ENCODE measurements around the gene GDPD5. TPM values are rescaled to one million over a fixed set of nuclear protein-coding genes. Genes with fewer than 3 reads are reported as not detected.

Gene GDPD5
- total and polyA plus RNA-seq, 4 experiments from 2014 or later, result 11.0 to 160 (median 85.7) TPM

DNA sequence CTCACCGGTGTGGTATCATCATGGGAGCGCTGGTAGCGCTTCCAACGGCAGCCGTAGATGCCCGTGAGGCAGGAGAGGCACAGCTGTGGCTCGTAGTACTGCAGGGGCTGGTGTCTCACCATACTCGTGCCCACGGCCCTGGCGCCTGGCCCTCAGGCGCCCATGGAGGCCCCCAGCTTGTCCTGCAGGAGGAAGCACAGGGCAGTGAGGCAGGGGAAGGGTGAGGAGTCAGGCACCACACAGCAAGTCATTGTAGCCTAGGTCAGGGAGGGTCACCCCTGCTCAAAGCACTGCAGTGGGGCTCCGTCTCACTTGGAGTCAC lies 48.2 kb downstream of the GDPD5 start:
- CTCF ChIA-PET (ENCODE audit: partially characterized antibody), result interaction anchor here (2.5 kb wide), 1 partner anchor 32 kb away, joined by 11 read pairs; no protein-coding TSS in a partner anchor
- intact Hi-C loops (cut with micrococcal nuclease), result no loop called here
- Histone ChIP-seq H3K36me3 (ENCODE audit: insufficient read depth, low read length) (no peaks in the 10 kb centered on the region), H3K27ac (ENCODE audit: low read depth, low read length) (no peak overlapping the region), H3K9me3 (ENCODE audit: control insufficient read depth in 1 of 2, low read length in 2 of 2) (no peaks in the 10 kb centered on the region), H3K4me1 (ENCODE audit: insufficient read depth, low read length) (peaks cover 24% of the 10 kb centered on the region), H3K4me3 (ENCODE audit: low read length in 2 of 2) (no peak overlapping the region), H3K27me3 (ENCODE audit: insufficient read depth, low read length) (no peaks in the 10 kb centered on the region)
- Mint-ChIP-seq H3K27me3 (no peaks in the 10 kb centered on the region), H3K4me3 (no peak overlapping the region), H3K4me1 (peaks cover 17 to 25% (median 23%) of the 10 kb centered on the region in 4 donors), H3K27ac (peak overlapping the region in 4 of 7 donors; percentile 57 to 83 (median 74)), H3K36me3 (peaks cover 3 to 29% of the 10 kb centered on the region in 2 donors), H3K9me3 (no peaks in the 10 kb centered on the region)
- POLR2A ChIA-PET (ENCODE audit: partially characterized antibody), result no interaction called here
- DNase-seq, result no peak

DNA sequence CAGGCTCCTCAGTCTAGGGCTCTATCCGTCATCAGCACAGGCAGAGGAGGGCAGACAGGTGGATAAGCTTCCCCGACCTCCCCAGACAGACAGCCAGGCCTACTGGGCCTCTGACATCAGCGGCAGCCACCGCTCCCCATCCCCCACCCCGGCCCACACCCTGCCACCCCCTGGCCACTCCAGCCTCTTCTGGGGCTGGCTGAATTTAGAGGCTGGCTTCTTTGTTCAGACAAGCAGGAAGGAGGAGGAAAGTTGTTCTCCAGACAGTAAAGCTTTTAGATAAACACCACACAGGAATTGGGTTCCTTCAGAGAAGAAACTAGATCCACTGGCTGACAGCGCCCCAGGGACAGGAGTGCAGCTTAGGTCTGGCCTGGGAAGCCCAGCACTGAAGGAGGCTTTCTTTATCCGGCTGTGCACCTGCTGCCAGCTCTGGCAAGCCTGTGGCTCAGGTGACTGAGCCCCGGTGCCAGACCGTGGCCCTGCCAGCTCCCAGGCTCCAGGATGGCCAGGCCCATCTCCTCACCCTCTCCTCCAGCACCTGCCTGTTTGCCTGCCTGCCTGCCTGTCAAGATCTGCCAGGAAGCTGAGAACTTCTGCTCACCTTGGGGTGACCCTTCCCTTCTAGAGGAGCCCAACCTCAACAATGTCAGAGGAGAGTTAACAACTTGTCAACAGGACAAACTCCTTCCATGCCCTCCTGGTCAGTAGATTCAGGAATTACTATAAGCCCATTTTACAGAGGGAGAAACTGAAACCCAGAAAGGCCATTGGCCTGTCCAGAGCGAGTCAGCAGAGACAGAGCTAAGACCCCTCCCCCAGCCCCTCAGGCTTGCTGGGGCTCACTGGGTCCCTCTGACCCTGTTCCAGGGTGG lies 48.8 kb downstream of the GDPD5 start:
- intact Hi-C loops (cut with micrococcal nuclease), result no loop called here
- peak overlapping the region in 6 of 7 donors; percentile 73 to 95 (median 84) for H3K27ac Mint-ChIP-seq
- H3K27ac ChIP-seq (ENCODE audit: low read depth, low read length), result no peak overlapping the region

DNA sequence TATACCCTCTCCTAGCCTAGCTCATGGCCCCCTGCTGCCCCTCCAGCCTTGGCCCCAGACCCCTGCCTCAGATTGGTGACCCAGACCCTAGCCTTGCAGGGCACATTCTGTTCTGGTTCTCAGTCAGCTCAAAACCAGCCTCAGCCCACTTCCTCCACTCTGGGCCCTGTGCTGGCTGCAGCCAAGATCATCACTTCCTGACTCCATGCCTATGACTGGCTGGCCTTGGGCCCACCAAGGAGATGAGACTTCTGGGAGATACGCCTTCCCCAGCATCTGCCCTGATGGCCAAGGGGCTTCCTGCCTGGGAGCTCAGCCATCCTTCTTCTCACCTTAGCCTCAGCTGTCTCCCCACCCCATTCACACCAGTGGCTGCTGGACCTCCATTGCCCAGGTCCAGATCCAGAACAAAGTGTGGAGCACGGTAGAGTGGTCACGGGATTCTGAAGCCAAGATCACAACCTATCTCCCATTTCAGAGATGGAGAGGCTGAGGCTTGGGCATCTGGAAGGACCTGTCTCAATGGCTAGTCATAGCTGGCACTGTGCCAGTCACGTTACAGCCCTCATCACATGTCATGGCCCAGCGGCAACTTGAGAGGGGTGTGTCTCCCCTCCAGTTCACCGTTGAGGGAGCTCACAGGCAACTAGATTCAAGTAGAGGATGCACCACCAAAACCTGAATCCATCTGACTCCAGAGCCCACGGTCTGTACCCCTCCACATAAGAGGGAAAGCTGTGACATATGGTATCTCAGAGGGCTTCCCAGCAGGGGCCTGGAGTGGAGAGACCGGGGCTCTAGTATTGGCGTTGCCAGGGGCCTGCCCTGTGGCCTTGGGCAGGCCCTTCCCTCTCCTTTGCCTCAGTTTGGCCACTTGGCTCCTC lies 49.7 kb downstream of the GDPD5 start:
- peak overlapping the region; percentile 22 for H3K27ac ChIP-seq (ENCODE audit: low read depth, low read length)
- H3K4me3 ChIP-seq (ENCODE audit: low read length in 2 of 2), result no peak overlapping the region
- ChIA-PET CTCF (ENCODE audit: partially characterized antibody) (interaction anchor here (1.1 to 2.5 kb wide), 8 partner anchors 14 to 197 kb away, joined by 3 to 11 read pairs (median 4); partner anchors contain the start of gene GDPD5), POLR2A (ENCODE audit: partially characterized antibody) (interaction anchor here (0.6 to 1.9 kb wide), 7 partner anchors 16 to 50 kb away, joined by 3 to 7 read pairs (median 4); partner anchors contain the start of gene GDPD5)
- DNase-seq, result peak in 2 of 5 donors; percentile 9 to 36
- Mint-ChIP-seq H3K36me3 (peaks cover 4 to 28% of the 10 kb centered on the region in 2 donors), H3K4me1 (peaks cover 17 to 23% (median 23%) of the 10 kb centered on the region in 4 donors), H3K9me3 (no peaks in the 10 kb centered on the region), H3K27ac (peak overlapping the region; percentile 86 to 94 (median 89)), H3K27me3 (no peaks in the 10 kb centered on the region), H3K4me3 (peak overlapping the region in 6 of 8 donors; percentile 22 to 74 (median 36))
- H3K9me3 ChIP-seq (ENCODE audit: control insufficient read depth in 1 of 2, low read length in 2 of 2), result no peaks in the 10 kb centered on the region
- H3K27me3 ChIP-seq (ENCODE audit: insufficient read depth, low read length), result no peaks in the 10 kb centered on the region
- H3K4me1 ChIP-seq (ENCODE audit: insufficient read depth, low read length), result peaks cover 24% of the 10 kb centered on the region
- intact Hi-C loops (cut with micrococcal nuclease), result loop anchor here (1.0 kb wide), 1 partner anchor 49 kb away; the partner anchor contains the start of gene GDPD5
- H3K36me3 ChIP-seq (ENCODE audit: insufficient read depth, low read length), result peaks cover 6% of the 10 kb centered on the region

More for the DNA sequence above, 48.8 kb downstream of the GDPD5 start:
- H3K27me3 Mint-ChIP-seq, result no peaks in the 10 kb centered on the region
- Histone ChIP-seq H3K4me1 (ENCODE audit: insufficient read depth, low read length) (peaks cover 24% of the 10 kb centered on the region), H3K4me3 (ENCODE audit: low read length in 2 of 2) (no peak overlapping the region), H3K9me3 (ENCODE audit: control insufficient read depth in 1 of 2, low read length in 2 of 2) (no peaks in the 10 kb centered on the region), H3K36me3 (ENCODE audit: insufficient read depth, low read length) (peaks cover 5% of the 10 kb centered on the region), H3K27me3 (ENCODE audit: insufficient read depth, low read length) (no peaks in the 10 kb centered on the region)
- ChIA-PET POLR2A (ENCODE audit: partially characterized antibody) (interaction anchor here (0.6 to 1.9 kb wide), 3 partner anchors 31 to 122 kb away, joined by 3 to 7 read pairs (median 6); no protein-coding TSS in a partner anchor), CTCF (ENCODE audit: partially characterized antibody) (interaction anchor here (1.2 to 2.5 kb wide), 3 partner anchors 13 to 49 kb away, joined by 5 to 11 read pairs (median 6); partner anchors contain the start of gene GDPD5)
- peaks cover 3 to 26% of the 10 kb centered on the region in 2 donors for H3K36me3 Mint-ChIP-seq
- peaks cover 17 to 23% (median 23%) of the 10 kb centered on the region in 4 donors for H3K4me1 Mint-ChIP-seq
- no peak for DNase-seq
- H3K9me3 Mint-ChIP-seq, result no peaks in the 10 kb centered on the region
- no peak overlapping the region for H3K4me3 Mint-ChIP-seq

DNA sequence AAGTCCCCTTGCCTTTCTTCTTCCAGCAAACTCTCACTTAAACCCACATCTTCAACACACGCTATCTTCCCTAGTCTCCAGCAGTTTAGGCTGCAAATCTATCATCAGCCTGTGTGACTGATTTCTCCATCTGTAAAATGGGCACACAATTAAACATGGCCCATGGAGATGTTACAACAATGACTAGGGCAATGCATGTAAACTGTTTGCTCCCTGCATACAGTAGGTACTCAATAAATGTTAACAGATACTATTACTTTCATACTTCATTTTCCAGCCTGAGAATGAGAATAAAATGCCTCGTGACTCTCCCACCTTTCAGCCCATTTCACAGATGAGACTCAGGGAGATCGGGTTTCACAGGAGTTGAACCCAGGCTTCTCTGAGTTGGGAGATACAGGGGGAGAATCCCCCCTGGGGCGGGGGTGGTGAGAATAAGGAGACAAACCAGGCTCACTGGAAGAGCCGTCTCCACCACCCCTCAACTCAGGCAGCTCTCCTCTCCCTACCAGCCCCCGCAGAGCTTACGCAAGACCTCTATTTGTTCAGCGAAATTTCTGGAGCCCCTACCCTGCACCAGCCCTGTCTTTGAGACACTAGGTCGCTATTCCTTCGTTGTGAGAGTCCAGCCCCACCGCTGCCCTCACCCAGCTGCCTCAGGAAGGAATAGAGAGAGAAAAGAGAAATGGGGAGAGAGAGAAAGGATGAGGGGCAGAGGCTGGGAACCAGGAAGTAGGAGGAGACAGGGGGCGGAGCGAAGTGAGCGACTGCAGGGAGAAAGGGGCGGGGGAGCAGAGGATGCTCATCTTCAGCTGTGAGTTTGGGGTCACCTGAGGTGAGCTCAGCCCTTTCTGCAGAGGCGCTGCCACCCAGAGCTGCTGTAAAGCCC lies 50.6 kb downstream of the GDPD5 start:
- Mint-ChIP-seq H3K36me3 (peaks cover 7 to 30% of the 10 kb centered on the region in 2 donors), H3K4me1 (peaks cover 17 to 23% (median 23%) of the 10 kb centered on the region in 4 donors), H3K4me3 (peak overlapping the region in 7 of 8 donors; percentile 26 to 74 (median 52)), H3K27me3 (no peaks in the 10 kb centered on the region), H3K9me3 (no peaks in the 10 kb centered on the region), H3K27ac (peak overlapping the region; percentile 86 to 94 (median 90))
- DNase-seq, result peak; percentile 41 to 69 (median 46)
- intact Hi-C loops (cut with micrococcal nuclease), result loop anchor here (1.0 kb wide), 1 partner anchor 50 kb away; the partner anchor contains the start of gene GDPD5
- Histone ChIP-seq H3K4me1 (ENCODE audit: insufficient read depth, low read length) (peaks cover 24% of the 10 kb centered on the region), H3K36me3 (ENCODE audit: insufficient read depth, low read length) (peaks cover 6% of the 10 kb centered on the region), H3K27me3 (ENCODE audit: insufficient read depth, low read length) (no peaks in the 10 kb centered on the region), H3K9me3 (ENCODE audit: control insufficient read depth in 1 of 2, low read length in 2 of 2) (no peaks in the 10 kb centered on the region), H3K27ac (ENCODE audit: low read depth, low read length) (peak overlapping the region; percentile 22), H3K4me3 (ENCODE audit: low read length in 2 of 2) (no peak overlapping the region)
- CTCF ChIA-PET (ENCODE audit: partially characterized antibody), result interaction anchor here (1.0 to 2.5 kb wide), 9 partner anchors 15 to 196 kb away, joined by 3 to 11 read pairs (median 4); partner anchors contain the start of gene GDPD5
- POLR2A ChIA-PET (ENCODE audit: partially characterized antibody), result interaction anchor here (0.6 to 1.9 kb wide), 6 partner anchors 17 to 51 kb away, joined by 3 to 7 read pairs (median 4); partner anchors contain the start of gene GDPD5

DNA sequence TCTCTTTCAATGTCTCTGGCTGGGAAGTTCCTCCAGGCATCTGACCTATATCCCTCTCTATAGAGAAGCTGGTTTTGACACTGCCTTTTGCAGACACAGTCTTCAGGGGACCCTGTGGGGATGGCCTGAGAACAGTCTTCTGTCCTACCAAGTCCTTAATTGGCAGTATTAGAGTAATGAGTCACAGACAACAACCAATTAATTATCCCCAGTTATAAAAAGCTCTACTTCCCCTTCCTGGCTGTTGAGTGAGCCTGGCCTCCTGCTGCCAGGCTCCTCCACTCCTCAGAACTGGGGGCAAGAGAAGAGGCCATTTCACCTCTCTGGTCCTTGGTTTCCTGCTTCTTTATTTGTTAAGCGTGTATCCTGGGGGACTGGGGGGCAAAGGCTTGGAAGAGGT lies 51.5 kb downstream of the GDPD5 start:
- CTCF ChIA-PET (ENCODE audit: partially characterized antibody), result interaction anchor here (1.0 kb wide), 1 partner anchor 57 kb away, joined by 4 read pairs; no protein-coding TSS in a partner anchor
- POLR2A ChIA-PET (ENCODE audit: partially characterized antibody), result interaction anchor here (0.9 kb wide), 1 partner anchor 52 kb away, joined by 3 read pairs; the partner anchor contains the start of gene GDPD5
- Histone ChIP-seq H3K36me3 (ENCODE audit: insufficient read depth, low read length) (peaks cover 9% of the 10 kb centered on the region), H3K9me3 (ENCODE audit: control insufficient read depth in 1 of 2, low read length in 2 of 2) (no peaks in the 10 kb centered on the region), H3K4me1 (ENCODE audit: insufficient read depth, low read length) (peaks cover 24% of the 10 kb centered on the region), H3K4me3 (ENCODE audit: low read length in 2 of 2) (no peak overlapping the region), H3K27ac (ENCODE audit: low read depth, low read length) (no peak overlapping the region), H3K27me3 (ENCODE audit: insufficient read depth, low read length) (no peaks in the 10 kb centered on the region)
- DNase-seq, result no peak
- no peak overlapping the region for H3K4me3 Mint-ChIP-seq
- no peaks in the 10 kb centered on the region for H3K9me3 Mint-ChIP-seq
- peaks cover 17 to 24% (median 23%) of the 10 kb centered on the region in 4 donors for H3K4me1 Mint-ChIP-seq
- H3K27ac Mint-ChIP-seq, result peak overlapping the region in 4 of 7 donors; percentile 11 to 60 (median 29)
- intact Hi-C loops (cut with micrococcal nuclease), result no loop called here
- peaks cover 7 to 33% of the 10 kb centered on the region in 2 donors for H3K36me3 Mint-ChIP-seq
- no peaks in the 10 kb centered on the region for H3K27me3 Mint-ChIP-seq

DNA sequence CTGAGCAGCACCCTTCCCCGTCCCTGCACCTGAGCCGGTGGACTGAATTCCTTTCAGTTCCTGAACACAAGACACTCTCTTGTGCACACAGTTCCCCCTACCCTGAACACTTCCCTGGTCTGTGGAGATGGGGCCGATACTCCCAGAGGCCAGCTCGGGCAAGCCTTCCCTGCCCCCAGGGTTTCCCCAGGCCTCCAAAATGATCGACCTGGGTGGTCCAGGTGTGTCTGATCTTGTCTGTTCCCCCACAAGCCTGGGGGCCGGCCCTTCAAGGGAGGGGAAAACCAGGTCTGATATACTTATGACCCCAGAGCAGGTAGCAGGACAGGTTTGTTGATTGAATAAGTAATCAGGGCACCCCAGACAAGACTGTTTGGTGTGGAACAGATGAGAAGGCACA lies 52.1 kb downstream of the GDPD5 start:
- Mint-ChIP-seq H3K4me1 (peaks cover 21 to 24% (median 23%) of the 10 kb centered on the region in 4 donors), H3K9me3 (no peaks in the 10 kb centered on the region), H3K27ac (peak overlapping the region in 2 of 7 donors; percentile 8 to 18), H3K4me3 (no peak overlapping the region), H3K36me3 (peaks cover 7 to 34% of the 10 kb centered on the region in 2 donors), H3K27me3 (no peaks in the 10 kb centered on the region)
- POLR2A ChIA-PET (ENCODE audit: partially characterized antibody), result interaction anchor here (0.9 kb wide), 1 partner anchor 52 kb away, joined by 3 read pairs; the partner anchor contains the start of gene GDPD5
- H3K4me1 ChIP-seq (ENCODE audit: insufficient read depth, low read length), result peaks cover 24% of the 10 kb centered on the region
- H3K9me3 ChIP-seq (ENCODE audit: control insufficient read depth in 1 of 2, low read length in 2 of 2), result no peaks in the 10 kb centered on the region
- CTCF ChIA-PET (ENCODE audit: partially characterized antibody), result interaction anchor here (1.0 kb wide), 1 partner anchor 58 kb away, joined by 4 read pairs; no protein-coding TSS in a partner anchor
- intact Hi-C loops (cut with micrococcal nuclease), result no loop called here
- DNase-seq, result no peak
- peaks cover 11% of the 10 kb centered on the region for H3K36me3 ChIP-seq (ENCODE audit: insufficient read depth, low read length)
- no peak overlapping the region for H3K4me3 ChIP-seq (ENCODE audit: low read length in 2 of 2)
- H3K27me3 ChIP-seq (ENCODE audit: insufficient read depth, low read length), result no peaks in the 10 kb centered on the region
- no peak overlapping the region for H3K27ac ChIP-seq (ENCODE audit: low read depth, low read length)

All from CD4-positive, alpha-beta memory T cell (primary cell).